Brain microvascular endothelial cell (primary cell): ENCODE measurements around the gene LCK.
"Not testable (repeated sequence)": the region's sequence is repeated elsewhere in the genome, so short reads cannot be mapped to it uniquely, and the experiment has no call there.

Experiments
- DNase-seq: peaks from one replicate; pipeline ENCODE4 v3.0.0-alpha.2; 2020
- H3K27ac ChIP-seq: fragments of 250-450 bp; sonication (Bioruptor Pico); 2 replicates; pipeline ENCODE4 v1.5.1; 2020; ENCODE audit warnings: mild to moderate bottlenecking, moderate library complexity
- H3K27me3 ChIP-seq: fragments of 250-450 bp; sonication (Bioruptor Pico); replicated peaks from 2 replicates; pipeline ENCODE4 v1.5.1; 2020; ENCODE audit warnings: mild to moderate bottlenecking
- H3K36me3 ChIP-seq: fragments of 250-450 bp; sonication (Bioruptor Pico); replicated peaks from 2 replicates; pipeline ENCODE4 v1.5.1; 2020; ENCODE audit warnings: mild to moderate bottlenecking
- H3K4me3 ChIP-seq: 2 replicates; pipeline ENCODE4 v1.5.1; 2011; ENCODE audit warnings: low read depth, mild to moderate bottlenecking, control low read depth, low read length, moderate library complexity
- in situ Hi-C: cut with HindIII; loops from 2 replicates; pipeline ENCODE4 v1.10.0; 2017; ENCODE audit warnings: low sequenced_read_pairs, low pct_ligation_motif_present
- TF ChIP-seq, protein P1 (sequence below): IDR thresholded peaks from 2 replicates; pipeline ENCODE4 v1.5.1; 2011; ENCODE audit warnings: low read depth, mild to moderate bottlenecking, moderate library complexity, low read length, control low read depth, inconsistent platforms; ENCODE audit errors: missing control alignments

Gene LCK

DNA sequence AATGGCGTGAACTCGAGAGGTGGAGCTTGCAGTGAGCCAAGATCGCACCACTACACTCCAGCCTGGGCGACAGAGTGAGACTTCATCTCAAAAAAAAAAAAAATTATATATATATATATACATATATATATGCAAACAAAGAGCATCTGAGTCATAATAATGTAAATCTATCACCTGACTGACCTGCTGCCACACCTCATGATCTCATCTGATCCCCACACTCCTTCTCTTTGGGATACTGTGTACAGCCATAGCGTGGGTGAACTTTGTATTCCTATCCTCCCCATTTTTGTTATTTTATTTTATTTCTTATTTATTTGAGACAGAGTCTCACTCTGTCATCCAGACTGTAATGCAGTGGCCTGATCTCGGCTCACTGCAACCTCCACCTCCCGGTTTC lies 38.2 kb downstream of the LCK start:
- TF ChIP-seq, protein P1, sequence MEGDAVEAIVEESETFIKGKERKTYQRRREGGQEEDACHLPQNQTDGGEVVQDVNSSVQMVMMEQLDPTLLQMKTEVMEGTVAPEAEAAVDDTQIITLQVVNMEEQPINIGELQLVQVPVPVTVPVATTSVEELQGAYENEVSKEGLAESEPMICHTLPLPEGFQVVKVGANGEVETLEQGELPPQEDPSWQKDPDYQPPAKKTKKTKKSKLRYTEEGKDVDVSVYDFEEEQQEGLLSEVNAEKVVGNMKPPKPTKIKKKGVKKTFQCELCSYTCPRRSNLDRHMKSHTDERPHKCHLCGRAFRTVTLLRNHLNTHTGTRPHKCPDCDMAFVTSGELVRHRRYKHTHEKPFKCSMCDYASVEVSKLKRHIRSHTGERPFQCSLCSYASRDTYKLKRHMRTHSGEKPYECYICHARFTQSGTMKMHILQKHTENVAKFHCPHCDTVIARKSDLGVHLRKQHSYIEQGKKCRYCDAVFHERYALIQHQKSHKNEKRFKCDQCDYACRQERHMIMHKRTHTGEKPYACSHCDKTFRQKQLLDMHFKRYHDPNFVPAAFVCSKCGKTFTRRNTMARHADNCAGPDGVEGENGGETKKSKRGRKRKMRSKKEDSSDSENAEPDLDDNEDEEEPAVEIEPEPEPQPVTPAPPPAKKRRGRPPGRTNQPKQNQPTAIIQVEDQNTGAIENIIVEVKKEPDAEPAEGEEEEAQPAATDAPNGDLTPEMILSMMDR = no peak
- DNase-seq = no peak
- H3K27me3 ChIP-seq = no peaks in the 10 kb centered on the region
- no peak overlapping the region for H3K4me3 ChIP-seq
- H3K36me3 ChIP-seq = no peaks in the 10 kb centered on the region
- in situ Hi-C loops = no loop called here
- H3K27ac ChIP-seq = no peak overlapping the region

- Histone ChIP-seq H3K36me3 (no peaks in the 10 kb centered on the region), H3K27me3 (no peaks in the 10 kb centered on the region), H3K27ac (peak overlapping the region; percentile 61), H3K4me3 (peak overlapping the region; percentile 97)
- TF ChIP-seq, protein P1 = no peak
- DNase-seq = no peak
- in situ Hi-C loops = no loop called here
Measured at GRCh38 chr1:32291145-32291707, 40.2 kb downstream of the LCK start.

GRCh38 chr1:32291708-32292538 lies 40.9 kb downstream of the LCK start, which contains the start of gene HDAC1:
TSS of gene HDAC1 (plus strand) at chr1:32292083. CDS start at chr1:32292170, 87 bp downstream.
- DNase-seq = peak; percentile 93
- Histone ChIP-seq H3K27me3 (no peaks in the 10 kb centered on the region), H3K27ac (peak within 1 kb of the TSS; percentile 61), H3K36me3 (no peaks in the 10 kb centered on the region), H3K4me3 (peak within 1 kb of the TSS; percentile 97)
- TF ChIP-seq, protein P1 = no peak
- in situ Hi-C loops = no loop called here

GRCh38 chr1:32298211-32298610 lies 47.1 kb downstream of the LCK start:
- H3K27ac ChIP-seq, DNase-seq, H3K27me3 ChIP-seq, H3K36me3 ChIP-seq, in situ Hi-C loops, H3K4me3 ChIP-seq: not testable (repeated sequence)

- Histone ChIP-seq H3K27me3 (no peaks in the 10 kb centered on the region), H3K4me3 (no peak overlapping the region), H3K27ac (no peak overlapping the region), H3K36me3 (peaks cover 9% of the 10 kb centered on the region)
- no peak for DNase-seq
- in situ Hi-C loops = no loop called here
- TF ChIP-seq, protein P1 = no peak
Measured at GRCh38 chr1:32299327-32299726, 48.3 kb downstream of the LCK start.

- TF ChIP-seq, protein P1 = no peak
- in situ Hi-C loops = no loop called here
- DNase-seq = no peak
- Histone ChIP-seq H3K36me3 (peaks cover 13% of the 10 kb centered on the region), H3K27ac (no peak overlapping the region), H3K27me3 (no peaks in the 10 kb centered on the region), H3K4me3 (no peak overlapping the region)
Measured at GRCh38 chr1:32303358-32303757, 52.3 kb downstream of the LCK start.
